GM21367 (cell line): ENCODE results near the gene FADS1.

Experiments
- ATAC-seq: cut with Tn5 transposase; IDR thresholded peaks from one replicate; pipeline ENCODE4 v1.9.1; 2021; ENCODE audit not compliant: unreplicated experiment

The FADS1 gene

GRCh38 chr11:61778357-61778886, 38.4 kb downstream of the FADS1 start:
- no peak for ATAC-seq

DNA sequence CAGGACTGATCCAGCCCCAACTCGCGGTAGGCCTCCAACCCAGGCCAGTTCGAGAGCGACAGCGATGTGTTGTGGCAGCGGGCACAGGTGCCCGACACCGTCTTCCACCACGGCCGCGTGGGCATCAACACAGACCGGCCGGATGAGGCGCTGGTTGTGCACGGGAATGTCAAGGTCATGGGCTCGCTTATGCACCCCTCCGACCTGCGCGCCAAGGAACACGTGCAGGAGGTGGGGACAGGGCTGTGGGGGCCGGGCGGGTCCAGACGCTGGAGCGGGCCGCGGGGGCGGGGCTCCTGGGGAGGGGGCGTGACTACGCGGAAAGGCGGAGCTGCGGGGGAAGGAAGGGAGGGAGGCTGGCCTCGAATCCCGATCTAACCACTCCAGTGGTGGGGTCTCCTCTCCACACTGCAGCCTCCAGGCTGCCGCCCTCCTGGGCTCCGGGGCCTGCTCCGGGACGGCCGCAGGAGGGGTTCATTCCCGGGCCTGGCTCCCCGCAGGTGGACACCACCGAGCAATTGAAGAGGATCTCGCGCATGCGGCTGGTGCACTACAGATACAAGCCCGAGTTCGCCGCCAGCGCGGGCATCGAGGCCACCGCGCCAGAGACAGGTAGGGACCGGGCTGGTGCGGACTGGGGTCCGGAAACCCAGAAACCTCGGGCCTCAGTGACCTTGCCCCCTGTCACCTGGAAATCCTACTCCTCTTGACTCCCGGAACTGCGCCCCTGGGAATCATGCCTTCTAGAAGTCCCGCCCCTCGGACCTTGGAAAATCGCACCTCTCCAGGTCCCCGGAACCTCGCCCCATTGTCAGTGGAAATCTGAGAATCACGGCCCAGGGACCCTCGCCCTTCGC, 39.3 kb downstream of the FADS1 start:
- no peak for ATAC-seq

GRCh38 chr11:61776561-61777075, 40.2 kb downstream of the FADS1 start:
- no peak for ATAC-seq

GRCh38 chr11:61775606-61776554, 40.9 kb downstream of the FADS1 start:
- no peak for ATAC-seq

DNA sequence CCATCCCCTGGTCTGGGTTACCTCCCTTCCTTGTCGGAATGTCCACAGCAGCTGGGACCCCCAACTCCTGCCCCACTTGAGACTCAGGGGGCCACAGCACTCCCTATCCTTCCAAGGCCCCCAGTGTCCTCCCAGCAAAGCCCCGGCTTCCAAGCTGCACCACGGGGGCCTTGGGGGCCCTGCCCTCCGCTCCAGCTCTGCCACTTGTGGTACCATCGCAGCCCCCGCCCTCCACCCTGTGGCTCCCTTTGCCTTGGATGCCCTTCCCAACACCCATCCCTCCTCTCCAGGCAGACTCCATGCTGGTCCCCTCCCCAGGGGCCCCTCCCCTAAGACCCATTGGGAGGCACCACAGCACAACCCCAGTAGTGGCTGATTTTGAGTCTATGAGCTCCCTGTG, 41.7 kb downstream of the FADS1 start:
- ATAC-seq, result no peak

GRCh38 chr11:61774411-61774810, 42.4 kb downstream of the FADS1 start:
- no peak for ATAC-seq

GRCh38 chr11:61773809-61774208, 43.0 kb downstream of the FADS1 start:
- ATAC-seq, result no peak

- no peak for ATAC-seq
Measured at GRCh38 chr11:61773356-61773755, 43.4 kb downstream of the FADS1 start.

GRCh38 chr11:61771985-61772455, 44.8 kb downstream of the FADS1 start:
- no peak for ATAC-seq

DNA sequence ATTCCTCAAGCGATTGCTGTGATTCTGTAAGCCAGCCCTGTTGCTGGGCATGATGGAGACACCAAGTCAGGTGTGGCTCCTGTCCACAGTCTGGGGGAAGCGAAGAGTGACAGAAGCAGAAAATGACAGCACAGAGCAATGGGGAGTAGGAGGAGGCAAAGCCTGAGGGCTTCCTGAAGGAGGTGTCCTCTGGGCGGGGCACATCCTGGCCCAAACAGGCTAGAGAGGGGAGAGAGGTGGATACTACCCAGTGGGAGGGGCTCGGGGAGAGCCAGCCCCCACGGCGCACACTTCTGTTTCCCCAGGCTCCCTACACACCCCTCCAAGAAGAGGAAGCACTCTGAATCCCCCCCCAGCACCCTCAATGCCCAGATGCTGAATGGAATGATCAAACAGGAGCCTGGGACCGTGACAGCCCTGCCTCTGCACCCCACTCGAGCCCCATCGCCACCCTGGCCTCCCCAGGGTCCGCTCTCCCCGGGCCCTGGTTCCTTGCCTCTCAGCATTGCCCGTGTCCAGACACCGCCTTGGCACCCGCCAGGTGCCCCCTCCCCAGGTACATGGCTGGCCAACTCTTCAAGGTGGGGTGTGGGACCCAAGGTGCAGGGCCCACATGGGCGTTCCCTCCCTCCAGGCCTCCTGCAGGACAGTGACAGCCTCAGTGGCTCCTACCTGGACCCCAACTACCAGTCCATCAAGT, 45.5 kb downstream of the FADS1 start:
- ATAC-seq, result no peak

DNA sequence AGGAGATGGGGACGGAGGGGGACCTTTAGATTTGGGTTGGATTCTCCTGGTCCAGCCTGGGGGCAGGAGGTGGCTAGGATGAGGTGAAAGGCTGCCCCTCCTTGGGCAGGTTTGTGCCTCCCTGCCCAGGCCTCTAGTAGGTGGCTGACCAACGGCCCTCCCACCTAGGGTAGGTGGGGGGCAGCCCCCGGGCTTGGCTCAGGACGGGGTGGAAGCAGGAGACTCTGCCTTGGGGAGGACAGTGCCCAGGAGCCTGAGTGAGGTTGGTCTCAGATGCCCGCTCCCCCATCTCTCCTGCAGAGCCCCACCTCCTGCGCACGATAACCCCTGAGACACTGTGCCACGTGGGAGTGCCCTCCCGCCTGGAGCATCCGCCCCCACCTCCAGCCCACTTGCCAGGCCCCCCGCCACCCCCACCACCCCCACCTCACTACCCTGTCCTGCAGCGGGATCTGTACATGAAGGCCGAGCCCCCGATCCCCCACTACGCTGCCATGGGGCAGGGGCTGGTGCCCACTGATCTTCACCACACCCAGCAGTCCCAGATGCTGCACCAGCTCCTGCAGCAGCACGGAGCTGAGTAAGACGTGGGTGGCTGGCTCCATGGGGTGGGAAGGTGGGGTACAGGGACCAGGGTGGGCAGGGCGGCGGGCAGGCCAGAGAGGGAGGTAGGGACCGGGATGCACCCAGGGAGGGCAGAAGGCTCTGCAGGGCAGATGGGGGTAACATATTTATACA, 46.7 kb downstream of the FADS1 start:
- ATAC-seq, result no peak

DNA sequence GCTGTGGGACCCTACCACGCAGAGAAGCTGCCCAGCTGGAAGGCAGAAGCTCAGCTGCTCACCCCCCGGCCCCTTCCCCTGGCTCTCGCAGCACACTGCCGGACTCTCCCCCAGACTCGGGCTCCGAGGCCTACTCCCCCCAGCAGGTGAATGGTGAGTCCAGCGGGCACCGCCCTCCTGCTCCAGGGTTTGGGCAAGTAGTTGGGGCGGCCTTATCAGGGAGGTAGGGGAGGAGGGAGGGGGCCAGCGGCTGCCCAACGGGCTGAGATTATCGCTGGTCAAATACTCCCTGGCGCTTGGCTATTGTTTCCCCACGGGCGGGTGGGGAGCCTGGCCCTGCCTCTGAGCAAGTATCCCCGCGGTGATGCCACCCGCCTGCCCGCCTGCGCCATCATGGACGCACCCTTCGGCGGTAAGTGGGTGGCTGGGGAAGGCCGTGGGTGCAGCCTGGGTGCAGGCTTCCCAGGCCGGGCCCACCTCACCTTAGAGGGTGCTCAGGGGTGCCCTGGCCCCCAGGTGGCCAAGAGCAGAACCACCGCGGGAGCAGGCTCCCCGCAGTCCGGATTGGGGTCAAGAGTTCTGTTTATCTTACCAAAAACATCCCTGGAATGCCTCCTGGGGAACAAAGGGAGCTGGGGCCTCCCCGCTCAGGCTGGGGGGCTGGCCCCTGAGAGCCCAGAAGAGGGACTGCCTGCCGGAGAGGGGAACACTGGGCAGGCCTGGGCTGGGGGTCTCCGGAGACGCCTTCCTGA, 47.5 kb downstream of the FADS1 start:
- no peak for ATAC-seq

DNA sequence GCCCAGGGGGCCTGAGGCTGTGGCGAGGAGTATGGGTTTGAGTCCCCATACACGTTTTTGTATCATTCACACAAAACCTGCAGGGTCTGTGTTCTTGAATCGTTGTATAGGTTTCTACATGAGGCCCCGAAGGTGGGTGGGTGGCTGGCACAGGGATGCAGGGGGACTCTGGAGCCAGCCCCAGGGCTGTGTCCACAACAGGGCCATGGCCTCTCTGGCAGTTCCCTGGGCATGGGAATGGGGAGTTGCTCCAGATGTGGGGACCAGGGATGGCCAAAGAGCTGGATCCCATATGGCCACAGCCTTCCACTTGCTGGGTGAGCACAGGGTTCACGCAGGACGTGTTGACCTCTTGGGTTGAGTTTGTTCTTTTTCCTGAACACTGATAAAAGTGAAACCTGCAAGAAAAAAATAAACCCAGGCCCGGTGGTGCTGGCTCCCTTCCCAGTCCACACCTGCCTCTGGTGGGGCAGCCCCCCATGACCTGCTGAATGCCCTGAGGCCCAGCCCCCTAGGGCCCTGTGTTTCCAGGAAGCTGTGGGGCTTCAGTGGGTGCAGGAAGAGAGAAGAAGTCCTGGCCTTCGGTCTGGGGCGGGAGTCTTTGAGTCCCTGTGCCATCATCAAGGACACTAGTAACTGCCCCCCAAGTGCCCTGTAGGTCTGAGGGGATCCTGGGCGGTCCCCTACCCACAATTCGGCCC, 48.3 kb downstream of the FADS1 start:
- no peak for ATAC-seq

DNA sequence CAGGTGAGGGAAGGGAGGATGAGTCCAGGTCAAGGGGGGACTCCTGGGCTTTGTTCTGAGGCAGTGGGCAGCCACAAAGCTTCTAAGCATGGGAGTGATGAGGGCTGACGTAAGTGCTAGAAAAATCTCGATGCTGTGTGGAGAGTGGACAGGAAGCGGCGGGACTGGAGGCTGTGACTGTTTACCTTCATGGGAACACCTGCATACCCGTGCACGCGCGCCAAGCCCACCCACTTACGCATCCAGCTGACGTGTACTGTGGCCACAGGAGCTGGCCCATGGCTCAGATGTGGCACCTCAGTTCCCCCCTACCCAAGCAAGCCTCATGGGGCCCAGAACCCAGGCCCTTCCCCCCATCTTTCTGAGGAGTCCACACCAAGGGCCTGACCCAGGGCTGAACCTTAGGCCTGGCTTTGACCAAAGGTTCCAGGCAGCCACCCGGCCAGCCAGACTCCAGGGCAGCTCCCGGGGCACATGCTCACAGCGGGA, 50.4 kb downstream of the FADS1 start:
- ATAC-seq, result no peak

DNA sequence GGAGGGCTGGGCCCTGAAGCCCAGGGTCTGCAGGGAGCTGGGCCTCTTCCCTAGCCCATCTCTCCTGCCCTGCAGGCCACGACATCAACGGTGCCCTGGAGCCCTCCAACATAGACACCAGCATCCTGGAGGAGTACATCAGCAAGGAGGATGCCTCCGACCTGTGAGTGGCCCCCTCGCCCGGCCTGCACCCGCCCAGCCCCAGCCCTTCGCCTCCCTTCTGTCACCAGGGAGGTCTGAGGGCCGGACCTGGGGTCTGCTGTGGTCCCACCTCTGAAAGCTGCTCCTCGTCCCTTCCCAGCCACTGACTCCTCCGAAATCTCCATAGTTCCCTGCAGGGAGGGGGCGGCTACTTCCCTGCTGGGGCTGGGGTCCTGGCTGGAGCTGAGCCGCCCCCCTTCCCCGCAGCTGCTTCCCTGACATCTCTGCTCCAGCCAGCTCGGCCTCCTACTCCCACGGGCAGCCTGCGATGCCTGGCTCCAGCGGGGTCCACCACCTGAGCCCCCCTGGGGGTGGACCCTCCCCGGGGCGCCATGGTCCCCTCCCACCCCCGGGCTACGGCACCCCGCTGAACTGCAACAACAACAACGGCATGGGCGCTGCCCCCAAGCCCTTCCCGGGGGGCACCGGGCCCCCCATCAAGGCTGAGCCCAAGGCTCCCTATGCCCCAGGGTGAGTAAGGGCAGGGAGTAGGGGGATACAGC, 51.1 kb downstream of the FADS1 start:
- no peak for ATAC-seq

DNA sequence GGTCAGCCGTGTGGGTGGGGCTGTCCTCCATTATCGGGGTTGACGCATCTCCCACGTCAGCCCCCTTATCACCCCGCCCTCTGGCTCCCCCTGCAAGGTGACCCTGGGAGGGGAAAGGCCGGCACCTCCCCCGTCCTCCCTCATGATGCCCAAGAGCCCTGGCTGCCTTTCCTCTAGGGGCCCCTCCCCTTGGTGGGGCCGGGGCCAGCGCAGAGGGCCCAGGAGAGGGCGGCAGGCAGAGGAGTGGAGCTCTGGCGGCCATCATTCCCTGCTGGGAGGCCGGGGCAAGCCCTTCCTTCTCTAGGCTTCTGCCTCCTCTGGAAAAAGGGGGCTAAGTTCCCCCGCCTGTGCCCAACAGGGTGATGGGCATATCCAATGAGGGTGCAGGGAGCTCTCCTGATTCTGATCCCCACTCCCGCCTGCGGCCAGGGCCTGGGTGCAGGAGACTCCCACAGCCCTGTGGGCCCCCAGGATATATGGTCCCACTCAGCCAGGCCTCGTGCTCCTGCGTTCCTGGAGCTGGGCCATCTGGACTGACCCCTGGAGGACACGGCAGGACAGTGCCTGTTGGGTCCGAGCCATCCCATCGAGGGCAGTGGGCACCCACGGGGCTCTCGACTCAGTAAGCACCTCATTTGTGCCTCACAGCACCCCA, 52.1 kb downstream of the FADS1 start:
- no peak for ATAC-seq

DNA sequence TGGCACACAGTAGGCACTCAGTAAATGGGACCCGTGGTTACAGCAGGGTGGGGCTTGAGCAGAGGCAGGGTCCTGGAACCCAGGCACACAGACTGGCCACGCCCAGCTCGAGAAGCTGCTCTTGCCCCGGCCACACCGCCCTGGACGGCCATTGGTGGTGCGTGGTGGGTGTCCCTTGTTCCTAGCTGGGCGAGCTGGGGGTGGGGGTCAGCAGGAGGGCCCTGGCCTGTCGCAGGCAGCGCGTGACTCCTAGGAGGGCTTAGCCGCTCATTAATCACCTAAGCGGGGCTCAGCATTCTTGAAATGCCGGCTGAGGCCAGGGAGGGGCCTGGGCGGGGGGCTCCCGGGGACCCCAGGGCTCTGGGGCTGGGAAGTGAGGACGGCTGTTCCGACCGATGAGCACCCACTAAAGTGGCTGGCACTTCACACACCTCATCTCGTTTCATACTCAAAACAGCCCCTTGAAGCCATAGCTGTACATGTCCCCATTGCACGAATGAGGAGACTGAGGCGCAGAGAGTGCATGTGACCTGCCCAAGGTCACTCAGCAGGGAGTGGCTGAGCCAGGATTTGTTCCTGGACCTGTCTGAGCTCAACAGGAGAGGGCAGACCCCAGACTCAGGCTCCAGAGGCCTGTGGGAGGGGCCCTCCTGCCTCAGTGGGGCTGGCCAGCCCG, 52.7 kb downstream of the FADS1 start:
- ATAC-seq, result no peak
